Smooth muscle cell (in vitro differentiated cells): ENCODE data around the gene ZFAND3. TPM values are rescaled to one million over a fixed set of nuclear protein-coding genes. Genes with fewer than 3 reads are reported as not detected.
A peak's percentile ranks its signal among the peaks of the same experiment; 100 is the strongest.
"Not testable (repeated sequence)": the region's sequence is repeated elsewhere in the genome, so short reads cannot be mapped to it uniquely, and the experiment has no call there.

ENCODE experiments used
- DNase-seq: peaks from one replicate; lab custom pipeline; 2025; ENCODE audit not compliant: unreplicated experiment; lab: John Stamatoyannopoulos, UW
- H2AFZ ChIP-seq: fragments of 200-600 bp; sonication (generic); 2 replicates; pipeline ENCODE4 v1.6.0; 2016; ENCODE audit warnings: antibody characterized with exemption, low read depth, mild to moderate bottlenecking
- H3F3A ChIP-seq: fragments of 200-600 bp; sonication (generic); 2 replicates; pipeline ENCODE4 v1.6.0; 2017; ENCODE audit warnings: antibody characterized with exemption, low read depth
- H3K27ac ChIP-seq: fragments of 200-600 bp; sonication (generic); 2 replicates; pipeline ENCODE4 v1.5.1; 2016; ENCODE audit warnings: low read depth, mild to moderate bottlenecking
- H3K27me3 ChIP-seq: fragments of 200-600 bp; sonication (generic); 2 replicates; pipeline ENCODE4 v1.6.1; 2016; ENCODE audit warnings: low read depth, mild to moderate bottlenecking
- H3K36me3 ChIP-seq: fragments of 200-600 bp; sonication (generic); 2 replicates; pipeline ENCODE4 v1.5.1; 2016; ENCODE audit warnings: low read depth
- H3K4me1 ChIP-seq: fragments of 200-600 bp; sonication (generic); 2 replicates; pipeline ENCODE4 v1.5.1; 2016; ENCODE audit warnings: low read depth
- H3K4me2 ChIP-seq: fragments of 200-600 bp; sonication (generic); 2 replicates; pipeline ENCODE4 v1.6.0; 2016; ENCODE audit warnings: mild to moderate bottlenecking
- H3K4me3 ChIP-seq: fragments of 200-600 bp; sonication (generic); 2 replicates; pipeline ENCODE4 v1.5.1; 2016; ENCODE audit warnings: mild to moderate bottlenecking
- H3K79me2 ChIP-seq: fragments of 200-600 bp; sonication (generic); 2 replicates; pipeline ENCODE4 v1.6.0; 2016; ENCODE audit warnings: low read depth, mild to moderate bottlenecking
- H3K9ac ChIP-seq: fragments of 200-600 bp; sonication (generic); 2 replicates; pipeline ENCODE4 v1.6.0; 2016; ENCODE audit warnings: low read depth
- H3K9me3 ChIP-seq: fragments of 200-600 bp; sonication (generic); replicated peaks from 2 replicates; pipeline ENCODE4 v1.5.1; 2016; ENCODE audit warnings: low read depth
- H4K20me1 ChIP-seq: fragments of 200-600 bp; sonication (generic); 2 replicates; pipeline ENCODE4 v1.6.0; 2016; ENCODE audit warnings: low read depth
- CTCF ChIP-seq: fragments of 200-600 bp; sonication (generic); IDR thresholded peaks from 2 replicates; pipeline ENCODE4 v1.5.1; 2017; ENCODE audit warnings: borderline replicate concordance, mild to moderate bottlenecking, antibody characterized with exemption; ENCODE audit not compliant: insufficient read depth, poor library complexity, severe bottlenecking
- WGBS: methylation state at CpG from one replicate; pipeline ENCODE4 v1.1.7; 2016; ENCODE audit warnings: low lambda C conversion rate; 5-methylcytosine and 5-hydroxymethylcytosine counted together
- polyA plus RNA-seq: library from polyadenylated mRNA; unstranded; fragments of >200 nt; fragmentation: Nextera tagmentation; extraction: Ambion mirVana; gene quantifications from 2 replicates; pipeline ENCODE4 v1.2.1, GENCODE V29; 2016
- total RNA-seq: library from RNA; depleted of rRNA; stranded (reverse); fragments of >200 nt; gene quantifications from 2 replicates; pipeline ENCODE4 v1.2.3, GENCODE V29; 2014

ZFAND3 gene
- total and polyA plus RNA-seq, 2 experiments from 2014 or later, result 27.6 to 40.5 TPM

GRCh38 chr6:38118791-38119365 is 299.4 kb downstream of the ZFAND3 start:
- DNase-seq, result no peak
- Histone ChIP-seq H3K79me2 (peaks cover 26% of the 10 kb centered on the region), H4K20me1 (peaks cover 96% of the 10 kb centered on the region), H3K36me3 (no peaks in the 10 kb centered on the region), H3K4me3 (no peak overlapping the region), H3K4me1 (no peaks in the 10 kb centered on the region), H3K9me3 (no peaks in the 10 kb centered on the region), H3F3A (no peaks in the 10 kb centered on the region), H3K4me2 (no peak overlapping the region), H3K9ac (no peak overlapping the region), H2AFZ (no peak overlapping the region), H3K27me3 (no peaks in the 10 kb centered on the region), H3K27ac (peak overlapping the region; percentile 14)
- 92% methylated on average over 2 of the region's 2 CpGs for WGBS
- no peak for TF ChIP-seq CTCF

- Histone ChIP-seq H2AFZ (no peak overlapping the region), H4K20me1 (peaks cover 91% of the 10 kb centered on the region), H3K9ac (no peak overlapping the region), H3K79me2 (peaks cover 27% of the 10 kb centered on the region), H3K4me3 (no peak overlapping the region), H3F3A (no peaks in the 10 kb centered on the region), H3K9me3 (no peaks in the 10 kb centered on the region), H3K27ac (no peak overlapping the region), H3K36me3 (no peaks in the 10 kb centered on the region), H3K4me2 (no peak overlapping the region), H3K4me1 (no peaks in the 10 kb centered on the region), H3K27me3 (no peaks in the 10 kb centered on the region)
- no peak for TF ChIP-seq CTCF
- no peak for DNase-seq
- 67% methylated on average over 6 of the region's 6 CpGs for WGBS
Observed at GRCh38 chr6:38119516-38119915, 300.0 kb downstream of the ZFAND3 start.

GRCh38 chr6:38124224-38124926 is 304.8 kb downstream of the ZFAND3 start:
- H3K9ac ChIP-seq, H3K9me3 ChIP-seq, H3K36me3 ChIP-seq, H3K27ac ChIP-seq, H3K4me1 ChIP-seq, H3F3A ChIP-seq, H3K4me3 ChIP-seq, H3K4me2 ChIP-seq, H3K27me3 ChIP-seq, H2AFZ ChIP-seq, DNase-seq: not testable (repeated sequence)
- H4K20me1 ChIP-seq, result peaks cover 87% of the 10 kb centered on the region
- 96% methylated on average over 28 of the region's 40 CpGs for WGBS
- peaks cover 70% of the 10 kb centered on the region for H3K79me2 ChIP-seq

- Histone ChIP-seq H3K4me1 (peaks cover under 1% of the 10 kb centered on the region), H3K9ac (no peak overlapping the region), H3K4me2 (no peak overlapping the region), H2AFZ (no peak overlapping the region), H3F3A (peaks cover 16% of the 10 kb centered on the region), H3K4me3 (no peak overlapping the region), H3K79me2 (peaks cover 72% of the 10 kb centered on the region), H3K9me3 (no peaks in the 10 kb centered on the region), H4K20me1 (peaks cover 89% of the 10 kb centered on the region), H3K27ac (no peak overlapping the region), H3K27me3 (no peaks in the 10 kb centered on the region), H3K36me3 (no peaks in the 10 kb centered on the region)
- no peak for TF ChIP-seq CTCF
- WGBS, result 97% methylated on average over 4 of the region's 4 CpGs
- DNase-seq, result no peak
Observed at GRCh38 chr6:38127284-38127683, 307.8 kb downstream of the ZFAND3 start.
